H1 (cell line): Measurements from ENCODE around the gene LPAR6. TPM values are rescaled to one million over a fixed set of nuclear protein-coding genes. Genes with fewer than 3 reads are reported as not detected.

ENCODE experiments used
- CTCF ChIA-PET: fragments of 300-600 bp; sonication (Branson Sonifier 250); formaldehyde crosslinking; loops from one replicate; lab custom pipeline; 2021; ENCODE audit not compliant: partially characterized antibody; lab: Charles Lee
- POLR2A ChIA-PET: fragments of 300-600 bp; sonication (Branson Sonifier 250); formaldehyde crosslinking; loops from one replicate; lab custom pipeline; 2021; ENCODE audit warnings: inconsistent platforms; ENCODE audit not compliant: partially characterized antibody; lab: Charles Lee
- DNase-seq, 2 experiments: peaks; one replicate each; pipeline versions ENCODE4 v3.0.0 to v3.0.0-alpha.2; 2010 to 2022; ENCODE audit warnings: low spot score in 2 of 2, low read depth in 1 of 2, mixed read lengths in 1 of 2
- FAIRE-seq: peaks from 2 replicates; lab custom pipeline; 2011; peaks lifted over from hg19 to GRCh38; lab: Jason Lieb, UNC
- H2AFZ ChIP-seq: 2 replicates; pipeline ENCODE4 v1.8.1; 2012; ENCODE audit warnings: low read length, inconsistent platforms
- H2AK5ac ChIP-seq: 2 replicates; pipeline ENCODE4 v1.6.1; 2013; ENCODE audit warnings: low read depth, low read length
- H2BK120ac ChIP-seq: replicated peaks from 2 replicates; pipeline ENCODE3; 2013; ENCODE audit warnings: low read depth, low read length, inconsistent platforms
- H2BK12ac ChIP-seq: 2 replicates; pipeline ENCODE4 v1.6.1; 2013; ENCODE audit warnings: low read depth, low read length
- H2BK15ac ChIP-seq: 2 replicates; pipeline ENCODE4 v1.6.1; 2013; ENCODE audit warnings: low read length
- H2BK20ac ChIP-seq: 2 replicates; pipeline ENCODE4 v1.6.1; 2013; ENCODE audit warnings: low read length
- H2BK5ac ChIP-seq: 2 replicates; pipeline ENCODE4 v1.6.1; 2013; ENCODE audit warnings: low read depth, low read length
- H3K14ac ChIP-seq: 2 replicates; pipeline ENCODE4 v1.6.1; 2013; ENCODE audit warnings: inconsistent platforms; ENCODE audit not compliant: insufficient read length
- H3K18ac ChIP-seq: 2 replicates; pipeline ENCODE4 v1.6.1; 2013; ENCODE audit warnings: low read length; ENCODE audit errors: extremely low read depth
- H3K23ac ChIP-seq: 2 replicates; pipeline ENCODE4 v1.6.1; 2013; ENCODE audit warnings: inconsistent platforms; ENCODE audit not compliant: insufficient read length
- H3K23me2 ChIP-seq: 2 replicates; pipeline ENCODE4 v1.6.1; 2013; ENCODE audit warnings: low read depth, low read length
- H3K27ac ChIP-seq: 2 replicates; pipeline ENCODE4 v1.6.1; 2011; ENCODE audit warnings: low read depth, low read length, inconsistent platforms
- H3K27me3 ChIP-seq, 4 experiments: replicated peaks in 1 of 4; 1 replicate in 1 of 4; 2 replicates in 3 of 4; pipeline versions ENCODE4 v1.6.1 to v1.8.1; 2011 to 2013; ENCODE audit warnings: low read length in 3 of 4, mild to moderate bottlenecking in 3 of 4, inconsistent platforms in 2 of 4, mixed read lengths in 2 of 4, moderate library complexity in 1 of 4; ENCODE audit not compliant: control insufficient read depth in 3 of 4, insufficient read depth in 3 of 4; ENCODE audit errors: extremely low read depth in 1 of 4
- H3K36me3 ChIP-seq, 4 experiments: 2 replicates each; pipeline versions ENCODE4 v1.6.1 to v1.8.1; 2011 to 2013; ENCODE audit warnings: mild to moderate bottlenecking in 4 of 4, low read length in 3 of 4, moderate library complexity in 2 of 4, control low read depth in 1 of 4, inconsistent platforms in 1 of 4; ENCODE audit not compliant: insufficient read depth in 4 of 4, control insufficient read depth in 2 of 4
- H3K4ac ChIP-seq: replicated peaks from 2 replicates; pipeline ENCODE3; 2013; ENCODE audit warnings: low read length, low read depth, mixed read lengths, inconsistent platforms; ENCODE audit not compliant: insufficient read length
- H3K4me1 ChIP-seq, 4 experiments: replicated peaks in 1 of 4; 1 replicate in 1 of 4; 2 replicates in 3 of 4; pipeline versions ENCODE4 v1.6.1 to v1.8.1; 2011 to 2013; ENCODE audit warnings: low read length in 3 of 4, inconsistent platforms in 2 of 4, mixed read lengths in 1 of 4; ENCODE audit not compliant: insufficient read depth in 4 of 4, control insufficient read depth in 3 of 4
- H3K4me2 ChIP-seq, 2 experiments: 2 replicates each; pipeline versions ENCODE4 v1.6.1 to v1.8.1; 2011 to 2013; ENCODE audit warnings: low read depth in 2 of 2, low read length in 2 of 2, control low read depth in 1 of 2, inconsistent platforms in 1 of 2, mild to moderate bottlenecking in 1 of 2; ENCODE audit not compliant: insufficient read depth in 1 of 2
- H3K4me3 ChIP-seq, 4 experiments: fragments of 200-600, 300-600 bp in 1 of 4; sonication (generic), shearing (Covaris generic), sonication (Bioruptor Twin) in 1 of 4; 2 replicates each; pipeline versions ENCODE4 v1.5.1 to v1.8.1; 2011 to 2016; ENCODE audit warnings: low read length in 4 of 4, low read depth in 3 of 4, control low read depth in 2 of 4, inconsistent platforms in 2 of 4, mild to moderate bottlenecking in 2 of 4, mixed read lengths in 1 of 4, moderate library complexity in 1 of 4; ENCODE audit not compliant: insufficient read depth in 2 of 4; ENCODE audit errors: extremely low read depth in 1 of 4
- H3K56ac ChIP-seq: replicated peaks from 2 replicates; pipeline ENCODE3; 2013; ENCODE audit warnings: low read depth, mild to moderate bottlenecking, mixed read lengths, low read length, inconsistent platforms; ENCODE audit not compliant: insufficient read length
- H3K79me1 ChIP-seq: 2 replicates; pipeline ENCODE4 v1.6.1; 2013; ENCODE audit warnings: low read depth, low read length, control low read depth
- H3K79me2 ChIP-seq, 2 experiments: 2 replicates each; pipeline versions ENCODE4 v1.6.1 to v1.8.1; 2012 to 2013; ENCODE audit warnings: low read length in 2 of 2, mild to moderate bottlenecking in 2 of 2, inconsistent platforms in 1 of 2; ENCODE audit not compliant: insufficient read depth in 2 of 2, control insufficient read depth in 1 of 2
- H3K9ac ChIP-seq, 4 experiments: replicated peaks in 1 of 4; 1 replicate in 1 of 4; 2 replicates in 3 of 4; pipeline versions ENCODE4 v1.6.1 to v1.8.1; 2011 to 2013; ENCODE audit warnings: low read depth in 3 of 4, low read length in 3 of 4, control low read depth in 2 of 4, mild to moderate bottlenecking in 2 of 4, moderate library complexity in 2 of 4, inconsistent platforms in 1 of 4; ENCODE audit errors: extremely low read depth in 1 of 4
- H3K9me3 ChIP-seq, 2 experiments: 2 replicates each; pipeline versions ENCODE4 v1.6.1 to v1.8.1; 2012 to 2013; ENCODE audit warnings: mild to moderate bottlenecking in 2 of 2, moderate library complexity in 2 of 2, control low read depth in 1 of 2, inconsistent platforms in 1 of 2, low read depth in 1 of 2, low read length in 1 of 2, mixed read lengths in 1 of 2; ENCODE audit not compliant: insufficient read depth in 2 of 2
- H4K20me1 ChIP-seq, 2 experiments: replicated peaks in 1 of 2; 2 replicates each; pipeline versions ENCODE3 to v1.8.1; 2011 to 2013; ENCODE audit warnings: inconsistent platforms in 2 of 2, low read length in 2 of 2, mild to moderate bottlenecking in 1 of 2; ENCODE audit not compliant: insufficient read depth in 2 of 2, control insufficient read depth in 1 of 2
- H4K5ac ChIP-seq: 2 replicates; pipeline ENCODE4 v1.6.1; 2013; ENCODE audit warnings: low read length, low read depth, mixed read lengths, inconsistent platforms; ENCODE audit not compliant: insufficient read length
- H4K8ac ChIP-seq: 2 replicates; pipeline ENCODE4 v1.8.0; 2013; ENCODE audit warnings: mild to moderate bottlenecking, moderate library complexity, low read length, inconsistent platforms; ENCODE audit not compliant: insufficient read depth; ENCODE audit errors: extremely low read depth
- H4K91ac ChIP-seq: replicated peaks from 2 replicates; pipeline ENCODE3; 2013; ENCODE audit warnings: low read length, mixed read lengths, inconsistent platforms; ENCODE audit not compliant: insufficient read length
- CEBPB ChIP-seq: IDR thresholded peaks from 2 replicates; pipeline ENCODE4 v1.6.1; 2012; ENCODE audit warnings: low read depth, low read length
- GABPA ChIP-seq: IDR thresholded peaks from 2 replicates; pipeline ENCODE4 v1.6.1; 2011; ENCODE audit warnings: mild to moderate bottlenecking, low read length, moderate library complexity, borderline replicate concordance; ENCODE audit not compliant: insufficient read depth
- KDM4A ChIP-seq: IDR thresholded peaks from one replicate; pipeline ENCODE4 v1.7.1; 2012; ENCODE audit warnings: low read depth, mild to moderate bottlenecking, moderate library complexity, low read length, inconsistent platforms; ENCODE audit not compliant: severe bottlenecking
- POLR2A ChIP-seq, 2 experiments: IDR thresholded peaks; 1 replicate in 1 of 2; 2 replicates in 1 of 2; pipeline ENCODE4 v1.6.1; 2011; ENCODE audit warnings: low read depth in 2 of 2, low read length in 2 of 2, mild to moderate bottlenecking in 2 of 2; ENCODE audit errors: control extremely low read depth in 1 of 2
- RAD21 ChIP-seq, 2 experiments: IDR thresholded peaks in 1 of 2; conservative IDR thresholded peaks in 1 of 2; 2 replicates each; pipeline ENCODE4 v1.6.1; 2011; ENCODE audit warnings: low read depth in 2 of 2, low read length in 2 of 2, improper control_type of control experiment in 1 of 2, inconsistent platforms in 1 of 2, mild to moderate bottlenecking in 1 of 2, moderate library complexity in 1 of 2
- RBBP5 ChIP-seq: IDR thresholded peaks from 2 replicates; pipeline ENCODE4 v1.7.1; 2012; ENCODE audit warnings: low read depth, mild to moderate bottlenecking, inconsistent platforms, low read length, moderate library complexity, borderline replicate concordance
- RNF2 ChIP-seq: fragments of 200-900, 300-1000 bp; sonication (generic); IDR thresholded peaks from 2 replicates; pipeline ENCODE4 v1.7.1; 2016; ENCODE audit warnings: borderline replicate concordance, low read depth, mild to moderate bottlenecking, antibody characterized with exemption, low read length; ENCODE audit not compliant: poor library complexity, severe bottlenecking; ENCODE audit errors: missing control alignments
- RXRA ChIP-seq: IDR thresholded peaks from 2 replicates; pipeline ENCODE4 v1.6.1; 2011; ENCODE audit warnings: low read depth, mild to moderate bottlenecking, low read length, moderate library complexity; ENCODE audit not compliant: insufficient read depth
- SIN3A ChIP-seq, 2 experiments: IDR thresholded peaks in 1 of 2; conservative IDR thresholded peaks in 1 of 2; 2 replicates each; pipeline ENCODE4 v1.6.1; 2011 to 2012; ENCODE audit warnings: low read length in 2 of 2, improper control_type of control experiment in 1 of 2, low read depth in 1 of 2, mild to moderate bottlenecking in 1 of 2
- SP1 ChIP-seq: IDR thresholded peaks from 2 replicates; pipeline ENCODE4 v1.6.1; 2011; ENCODE audit warnings: low read depth, low read length
- SP2 ChIP-seq: IDR thresholded peaks from 2 replicates; pipeline ENCODE4 v1.6.1; 2012; ENCODE audit warnings: mild to moderate bottlenecking, low read length, inconsistent platforms
- SUZ12 ChIP-seq: fragments of 200-600 bp; sonication (generic); IDR thresholded peaks from 2 replicates; pipeline ENCODE4 v1.6.1; 2012; ENCODE audit warnings: mild to moderate bottlenecking, inconsistent platforms, low read length, moderate library complexity, mixed read lengths
- TAF7 ChIP-seq: optimal IDR thresholded peaks from 2 replicates; pipeline ENCODE3; 2011; ENCODE audit warnings: low read depth, mild to moderate bottlenecking, inconsistent platforms, low read length, moderate library complexity, borderline replicate concordance
- TBP ChIP-seq: IDR thresholded peaks from 2 replicates; pipeline ENCODE4 v1.6.1; 2011; ENCODE audit warnings: low read depth, low read length, improper control_type of control experiment
- YY1 ChIP-seq: IDR thresholded peaks from 2 replicates; pipeline ENCODE4 v1.6.1; 2011; ENCODE audit warnings: low read depth, mild to moderate bottlenecking, low read length
- WGBS, 2 experiments: shearing (Covaris generic) in 1 of 2; methylation state at CpG; one replicate each; pipeline versions ENCODE4 v1.1.6 to v1.1.7; 2013 to 2015; ENCODE audit warnings: low lambda C conversion rate in 2 of 2, mixed read lengths in 2 of 2, inconsistent platforms in 1 of 2, low coverage in 1 of 2, missing lambda C conversion rate in 1 of 2; ENCODE audit not compliant: insufficient replicate concordance in 2 of 2, insufficient coverage in 1 of 2, insufficient read length in 1 of 2; ENCODE audit errors: extremely low coverage in 1 of 2, missing lambda C conversion rate in 1 of 2; 5-methylcytosine and 5-hydroxymethylcytosine counted together
- polyA plus RNA-seq, 7 experiments: library from polyadenylated mRNA; depleted of rRNA in 3 of 7; stranded (reverse) in 5 of 7; unstranded in 2 of 7; fragments of >200 nt in 5 of 7; fragments of 200-250 nt in 2 of 7; gene quantifications; 1 replicate in 5 of 7; 2 replicates in 1 of 7; 4 replicates in 1 of 7; pipeline versions ENCODE4 v1.2.1 to v1.2.3, GENCODE V29; 2011 to 2013; ENCODE audit warnings: missing spikeins in 2 of 7, mixed read lengths in 2 of 7
- total RNA-seq: library from RNA; stranded (reverse); fragmentation: NEBNext Ultra II Directional; extraction: Animal tissue kit (Norgen Biotek cat#: 25700); gene quantifications from 2 replicates; pipeline ENCODE4 v1.2.1, GENCODE V29; 2021

LPAR6 gene
- total and polyA plus RNA-seq, 2 of the 8 experiments (the other 6 are each of a cell fraction or from before 2014, with no cell fraction given), result 0.50 to 0.97 TPM

DNA sequence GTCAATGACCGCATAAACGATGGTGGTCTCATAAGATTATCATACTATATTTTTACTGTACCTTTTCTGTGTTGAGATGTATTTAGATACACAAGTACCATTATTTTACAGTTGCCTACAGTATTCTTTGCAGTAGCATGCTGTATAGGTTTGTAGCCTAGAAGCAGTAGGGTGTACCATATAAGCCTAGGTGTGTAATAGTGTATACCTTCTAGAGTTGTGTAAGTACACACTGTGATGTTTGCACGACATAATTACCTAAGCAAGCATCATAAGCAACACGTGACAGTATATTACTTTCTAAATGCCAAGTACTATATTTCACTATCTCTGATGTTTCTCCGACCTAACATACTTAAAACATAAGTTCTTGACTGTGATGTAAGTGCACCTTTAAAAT is 2.7 kb downstream of the LPAR6 start:
- Histone ChIP-seq H3K23ac (no peak overlapping the region), H3K36me3 (no peaks in the 10 kb centered on the region), H4K5ac (no peak overlapping the region), H2BK5ac (no peak overlapping the region), H3K4me3 (no peak overlapping the region), H2BK20ac (no peak overlapping the region), H3K79me1 (no peaks in the 10 kb centered on the region), H2BK15ac (no peak overlapping the region), H3K4me1 (peaks cover 3 to 4% (median 3%) of the 10 kb centered on the region in 4 experiments; a peak in 4 of 7 replicates), H3K56ac (no peak overlapping the region), H4K8ac (no peak overlapping the region), H3K79me2 (no peaks in the 10 kb centered on the region), H3K18ac (no peak overlapping the region), H2AK5ac (no peak overlapping the region), H3K9me3 (no peaks in the 10 kb centered on the region), H4K91ac (no peak overlapping the region), H2AFZ (no peak overlapping the region), H2BK120ac (no peak overlapping the region), H3K27ac (no peak overlapping the region), H3K4ac (no peak overlapping the region), H3K14ac (no peak overlapping the region), H3K27me3 (no peaks in the 10 kb centered on the region), H2BK12ac (no peak overlapping the region), H3K9ac (no peak overlapping the region), H3K23me2 (no peaks in the 10 kb centered on the region), H3K4me2 (no peak overlapping the region), H4K20me1 (no peaks in the 10 kb centered on the region)
- WGBS, 2 experiments, result 92% methylated on average over 5 of the region's 5 CpGs; no CpG with 5 or more reads in 1 of the 2 experiments
- ChIA-PET POLR2A (no interaction called here), CTCF (no interaction called here)
- FAIRE-seq (no peak), DNase-seq (no peak)
- TF ChIP-seq CEBPB (no peak), YY1 (no peak), RXRA (no peak), SP2 (no peak), RNF2 (no peak), TBP (no peak), TAF7 (no peak), RBBP5 (no peak), KDM4A (no peak), SUZ12 (no peak), GABPA (no peak), SP1 (no peak), SIN3A (conservative IDR thresholded peaks at IDR 0.05 in 1 of 2, IDR thresholded peaks at IDR 0.05 in 1 of 2; ENCODE audit: low read depth in 1 of 2, low read length in 2 of 2) (no peak), RAD21 (IDR thresholded peaks at IDR 0.05 in 1 of 2, conservative IDR thresholded peaks at IDR 0.05 in 1 of 2; ENCODE audit: low read depth in 2 of 2, low read length in 2 of 2) (no peak), POLR2A (IDR thresholded peaks at IDR 0.05; ENCODE audit: control extremely low read depth in 1 of 2, low read depth in 2 of 2, low read length in 2 of 2) (no peak)
